ENCODE measurements around the gene SLC22A23. TPM values are rescaled to one million over a fixed set of nuclear protein-coding genes. Genes with fewer than 3 reads are reported as not detected.

Gene SLC22A23
- total RNA-seq, 1 experiment from 2014 or later, result 5.7 TPM

DNA sequence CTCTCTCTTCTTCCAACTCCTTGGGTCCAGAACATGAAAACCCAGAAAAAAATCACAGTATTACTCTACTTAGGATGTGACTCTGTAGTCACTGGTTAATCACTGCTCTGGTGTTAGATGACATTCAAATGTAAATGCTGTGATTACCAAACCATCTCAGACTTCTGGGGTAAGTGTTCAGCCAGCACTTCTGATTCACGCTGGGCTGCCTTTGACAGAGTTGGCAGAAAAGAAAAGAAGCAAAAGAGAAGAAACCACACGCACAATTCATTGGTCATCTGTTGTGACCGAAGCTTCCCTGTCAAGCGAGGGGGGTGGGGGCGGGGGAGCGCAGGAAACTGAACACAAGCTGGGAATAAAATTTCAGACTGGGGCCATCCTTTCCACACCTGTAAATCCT, 115.4 kb downstream of the SLC22A23 start:
- Histone ChIP-seq H3K9ac (ENCODE audit: low read length) (no peak overlapping the region), H3K27ac (ENCODE audit: low read length) (no peak overlapping the region), H4K20me1 (ENCODE audit: low read length) (no peaks in the 10 kb centered on the region), H3K36me3 (ENCODE audit: low read depth, low read length) (no peaks in the 10 kb centered on the region), H3F3A (ENCODE audit: low read length, unreplicated experiment) (no peaks in the 10 kb centered on the region), H3K79me2 (ENCODE audit: low read length) (no peaks in the 10 kb centered on the region), H2AFZ (ENCODE audit: low read length) (no peak overlapping the region), H3K4me1 (ENCODE audit: insufficient read depth, low read length) (peaks cover 12% of the 10 kb centered on the region), H3K4me3 (ENCODE audit: low read length) (no peak overlapping the region), H3K27me3 (ENCODE audit: low read length) (no peaks in the 10 kb centered on the region), H3K9me3 (ENCODE audit: low read length) (no peaks in the 10 kb centered on the region), H3K9me2 (replicated peaks; ENCODE audit: low read length) (no peaks in the 10 kb centered on the region), H3K4me2 (ENCODE audit: low read length) (no peak overlapping the region)
- DNase-seq (no peak), ATAC-seq (no peak)
- ChIA-PET POLR2A (ENCODE audit: unreplicated experiment) (no interaction called here), CTCF (no interaction called here)
- intact Hi-C loops (cut with micrococcal nuclease), result no loop called here
- no TSS peak for BruUV-seq (replicated peaks)
- TF ChIP-seq EZH2phosphoT487 (IDR thresholded peaks at IDR 0.05; ENCODE audit: borderline replicate concordance, low read length), result no peak
- no peak for TF ChIP-seq EZH2 (IDR thresholded peaks at IDR 0.05; ENCODE audit: low read length, unreplicated experiment)

DNA sequence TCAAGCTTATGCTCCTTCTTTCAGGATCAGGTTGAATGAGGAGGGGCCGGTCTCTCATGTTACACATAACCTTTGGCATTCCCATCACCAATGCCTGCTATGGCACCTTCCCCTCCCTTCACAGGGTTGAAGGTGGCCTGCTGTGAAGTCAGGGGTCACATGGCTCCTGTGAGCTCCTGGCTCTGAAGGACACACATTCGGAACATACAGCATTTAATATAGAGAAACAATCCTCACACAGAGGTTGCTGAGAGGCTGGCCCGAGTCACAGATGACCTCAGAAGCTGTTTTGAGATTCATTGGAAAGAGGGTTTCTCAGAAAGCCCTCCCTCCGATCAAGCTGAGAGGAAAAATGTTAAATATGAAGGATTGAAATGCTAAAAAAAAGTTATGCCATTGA, 116.0 kb downstream of the SLC22A23 start:
- Histone ChIP-seq H3K4me2 (ENCODE audit: low read length) (no peak overlapping the region), H3K4me3 (ENCODE audit: low read length) (no peak overlapping the region), H3K9ac (ENCODE audit: low read length) (no peak overlapping the region), H3F3A (ENCODE audit: low read length, unreplicated experiment) (no peaks in the 10 kb centered on the region), H3K9me3 (ENCODE audit: low read length) (no peaks in the 10 kb centered on the region), H3K79me2 (ENCODE audit: low read length) (no peaks in the 10 kb centered on the region), H3K27ac (ENCODE audit: low read length) (no peak overlapping the region), H4K20me1 (ENCODE audit: low read length) (no peaks in the 10 kb centered on the region), H2AFZ (ENCODE audit: low read length) (no peak overlapping the region), H3K36me3 (ENCODE audit: low read depth, low read length) (no peaks in the 10 kb centered on the region), H3K4me1 (ENCODE audit: insufficient read depth, low read length) (peaks cover 12% of the 10 kb centered on the region), H3K27me3 (ENCODE audit: low read length) (no peaks in the 10 kb centered on the region), H3K9me2 (replicated peaks; ENCODE audit: low read length) (no peaks in the 10 kb centered on the region)
- BruUV-seq (replicated peaks), result no TSS peak
- POLR2A ChIA-PET (ENCODE audit: unreplicated experiment), result interaction anchor here (0.7 kb wide), 1 partner anchor 367 kb away, joined by 5 read pairs; no protein-coding TSS in a partner anchor
- DNase-seq (no peak), ATAC-seq (no peak)
- intact Hi-C loops (cut with micrococcal nuclease), result no loop called here
- TF ChIP-seq EZH2phosphoT487 (IDR thresholded peaks at IDR 0.05; ENCODE audit: borderline replicate concordance, low read length) (no peak), EZH2 (IDR thresholded peaks at IDR 0.05; ENCODE audit: low read length, unreplicated experiment) (no peak)
- TF ChIP-seq, protein P1, sequence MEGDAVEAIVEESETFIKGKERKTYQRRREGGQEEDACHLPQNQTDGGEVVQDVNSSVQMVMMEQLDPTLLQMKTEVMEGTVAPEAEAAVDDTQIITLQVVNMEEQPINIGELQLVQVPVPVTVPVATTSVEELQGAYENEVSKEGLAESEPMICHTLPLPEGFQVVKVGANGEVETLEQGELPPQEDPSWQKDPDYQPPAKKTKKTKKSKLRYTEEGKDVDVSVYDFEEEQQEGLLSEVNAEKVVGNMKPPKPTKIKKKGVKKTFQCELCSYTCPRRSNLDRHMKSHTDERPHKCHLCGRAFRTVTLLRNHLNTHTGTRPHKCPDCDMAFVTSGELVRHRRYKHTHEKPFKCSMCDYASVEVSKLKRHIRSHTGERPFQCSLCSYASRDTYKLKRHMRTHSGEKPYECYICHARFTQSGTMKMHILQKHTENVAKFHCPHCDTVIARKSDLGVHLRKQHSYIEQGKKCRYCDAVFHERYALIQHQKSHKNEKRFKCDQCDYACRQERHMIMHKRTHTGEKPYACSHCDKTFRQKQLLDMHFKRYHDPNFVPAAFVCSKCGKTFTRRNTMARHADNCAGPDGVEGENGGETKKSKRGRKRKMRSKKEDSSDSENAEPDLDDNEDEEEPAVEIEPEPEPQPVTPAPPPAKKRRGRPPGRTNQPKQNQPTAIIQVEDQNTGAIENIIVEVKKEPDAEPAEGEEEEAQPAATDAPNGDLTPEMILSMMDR (conservative IDR thresholded peaks at IDR 0.05; ENCODE audit: low read depth, low read length), result no peak
- CTCF ChIA-PET, result no interaction called here

DNA sequence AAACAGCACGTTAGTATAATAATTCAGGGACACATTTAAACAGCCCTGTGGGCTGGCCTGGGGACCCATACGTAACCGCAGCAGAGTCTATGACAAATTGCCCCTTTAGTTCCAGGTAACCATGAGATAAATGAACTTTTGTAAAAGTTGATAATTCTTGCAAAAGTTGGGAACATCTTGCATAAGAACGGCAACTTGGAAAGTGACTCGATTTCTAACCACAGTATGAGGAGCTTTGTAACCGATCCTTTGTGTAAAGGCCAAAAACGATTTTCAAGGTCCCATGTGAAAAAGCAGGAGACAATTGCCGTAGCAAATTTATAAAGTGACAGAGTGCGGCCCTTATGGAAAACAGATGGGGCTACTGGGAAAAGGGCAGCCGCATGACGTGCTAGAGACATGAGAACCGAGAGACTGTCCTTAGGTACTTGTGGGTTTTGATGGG, 116.5 kb downstream of the SLC22A23 start:
- no peak overlapping the region for H2AFZ ChIP-seq (ENCODE audit: low read length)
- H3K4me3 ChIP-seq (ENCODE audit: low read length), result no peak overlapping the region
- no TSS peak for BruUV-seq (replicated peaks)
- ATAC-seq, result no peak
- H3K4me1 ChIP-seq (ENCODE audit: insufficient read depth, low read length), result peaks cover 12% of the 10 kb centered on the region
- intact Hi-C loops (cut with micrococcal nuclease), result no loop called here
- H3K9ac ChIP-seq (ENCODE audit: low read length), result no peak overlapping the region
- ChIA-PET POLR2A (ENCODE audit: unreplicated experiment) (interaction anchor here (0.7 kb wide), 1 partner anchor 368 kb away, joined by 5 read pairs; no protein-coding TSS in a partner anchor), CTCF (no interaction called here)
- H3F3A ChIP-seq (ENCODE audit: low read length, unreplicated experiment), result no peaks in the 10 kb centered on the region
- no peaks in the 10 kb centered on the region for H3K79me2 ChIP-seq (ENCODE audit: low read length)
- no peaks in the 10 kb centered on the region for H3K9me2 ChIP-seq (replicated peaks; ENCODE audit: low read length)
- no peaks in the 10 kb centered on the region for H4K20me1 ChIP-seq (ENCODE audit: low read length)
- H3K4me2 ChIP-seq (ENCODE audit: low read length), result no peak overlapping the region
- H3K9me3 ChIP-seq (ENCODE audit: low read length), result no peaks in the 10 kb centered on the region
- H3K27me3 ChIP-seq (ENCODE audit: low read length), result no peaks in the 10 kb centered on the region
- no peaks in the 10 kb centered on the region for H3K36me3 ChIP-seq (ENCODE audit: low read depth, low read length)
- DNase-seq, result no peak
- H3K27ac ChIP-seq (ENCODE audit: low read length), result no peak overlapping the region
- TF ChIP-seq, protein P1 (conservative IDR thresholded peaks at IDR 0.05; ENCODE audit: low read depth, low read length), result no peak
- TF ChIP-seq EZH2phosphoT487 (IDR thresholded peaks at IDR 0.05; ENCODE audit: borderline replicate concordance, low read length) (no peak), EZH2 (IDR thresholded peaks at IDR 0.05; ENCODE audit: low read length, unreplicated experiment) (no peak)

All from PC-3 (cell line).